Fibroblast of upper back skin (primary cell): ENCODE measurements around the gene HAPLN2.

Source experiments
- DNase-seq: peaks from one replicate; pipeline ENCODE4 v3.0.0-alpha.2; 2013

The HAPLN2 gene

GRCh38 chr1:156646738-156647211, 27.6 kb downstream of the HAPLN2 start:
- DNase-seq = no peak

GRCh38 chr1:156647351-156647750, 28.1 kb downstream of the HAPLN2 start:
- no peak for DNase-seq

DNA sequence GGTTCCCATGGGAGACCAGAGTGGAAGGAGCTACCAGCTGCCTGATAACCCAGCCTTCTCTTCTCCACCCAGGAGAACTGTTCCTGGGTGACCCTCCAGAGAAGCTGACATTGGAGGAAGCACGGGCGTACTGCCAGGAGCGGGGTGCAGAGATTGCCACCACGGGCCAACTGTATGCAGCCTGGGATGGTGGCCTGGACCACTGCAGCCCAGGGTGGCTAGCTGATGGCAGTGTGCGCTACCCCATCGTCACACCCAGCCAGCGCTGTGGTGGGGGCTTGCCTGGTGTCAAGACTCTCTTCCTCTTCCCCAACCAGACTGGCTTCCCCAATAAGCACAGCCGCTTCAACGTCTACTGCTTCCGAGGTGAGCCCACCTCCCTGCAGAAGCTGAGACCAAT, 29.3 kb downstream of the HAPLN2 start:
- DNase-seq = no peak

GRCh38 chr1:156648951-156649350, 29.7 kb downstream of the HAPLN2 start:
- DNase-seq = no peak

GRCh38 chr1:156652131-156652991, 33.1 kb downstream of the HAPLN2 start:
- DNase-seq = peak; percentile 52

GRCh38 chr1:156652992-156653355, 33.8 kb downstream of the HAPLN2 start:
- DNase-seq = no peak

DNA sequence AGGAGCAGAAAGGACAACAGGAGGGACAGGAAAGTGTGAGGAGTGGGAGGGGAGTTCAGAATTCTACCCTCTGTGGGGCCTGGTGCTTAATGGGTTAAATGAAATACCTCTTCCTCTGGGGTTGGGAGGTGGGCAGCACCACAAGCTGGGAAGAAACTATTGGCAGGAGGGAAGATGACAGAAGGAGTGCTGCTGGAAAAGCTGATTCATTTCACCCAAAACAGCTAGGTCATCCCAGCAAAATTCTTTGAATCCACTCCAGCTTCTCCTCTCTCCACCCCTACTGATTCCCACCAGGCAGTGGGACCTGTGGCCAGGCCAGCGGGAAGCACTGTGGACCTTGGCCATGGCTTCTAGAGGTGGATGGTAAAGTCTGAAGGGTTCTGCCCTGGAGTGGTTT, 35.5 kb downstream of the HAPLN2 start:
- DNase-seq = no peak

- DNase-seq = no peak
Observed at GRCh38 chr1:156655151-156655903, 36.1 kb downstream of the HAPLN2 start.

- no peak for DNase-seq
Observed at GRCh38 chr1:156655904-156656516, 36.8 kb downstream of the HAPLN2 start.

DNA sequence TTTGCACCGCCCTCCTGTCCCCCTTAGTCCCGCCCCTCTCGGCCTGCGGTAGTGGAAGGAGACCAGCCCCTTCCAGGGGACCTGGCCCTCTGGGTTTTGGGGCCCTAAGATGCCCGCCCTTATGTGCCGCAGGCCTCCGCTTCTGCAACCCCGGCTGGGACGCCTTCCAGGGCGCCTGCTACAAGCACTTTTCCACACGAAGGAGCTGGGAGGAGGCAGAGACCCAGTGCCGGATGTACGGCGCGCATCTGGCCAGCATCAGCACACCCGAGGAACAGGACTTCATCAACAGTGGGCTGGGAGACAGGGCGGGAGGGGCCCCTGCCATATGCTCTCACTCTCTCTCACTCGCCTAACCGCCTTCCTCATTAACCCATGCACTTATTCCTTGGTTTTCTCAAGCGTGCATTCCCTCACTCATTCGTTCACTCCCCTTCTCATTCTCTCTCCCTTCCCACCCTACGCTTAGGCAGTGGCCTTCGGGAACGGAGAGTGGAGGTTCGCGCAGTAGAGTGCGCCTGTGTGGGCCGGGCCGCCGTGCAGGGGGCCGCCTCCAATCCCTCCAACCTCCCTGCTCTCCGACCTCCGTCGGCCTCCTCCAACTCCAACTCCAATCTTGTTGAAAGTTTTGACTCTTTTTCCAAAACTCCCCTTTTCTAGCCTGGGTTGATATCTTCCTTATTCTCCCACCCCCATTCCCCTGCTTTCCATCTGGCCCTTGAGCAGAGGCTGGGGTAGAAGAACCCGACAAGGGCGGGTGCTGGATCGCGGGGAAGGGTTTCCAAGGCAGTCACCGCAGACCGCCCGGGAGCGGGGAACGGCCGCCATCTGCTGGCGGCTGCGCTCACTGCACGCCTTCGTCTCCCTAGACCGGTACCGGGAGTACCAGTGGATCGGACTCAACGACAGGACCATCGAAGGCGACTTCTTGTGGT, 37.9 kb downstream of the HAPLN2 start:
- DNase-seq = peak; percentile 46

DNA sequence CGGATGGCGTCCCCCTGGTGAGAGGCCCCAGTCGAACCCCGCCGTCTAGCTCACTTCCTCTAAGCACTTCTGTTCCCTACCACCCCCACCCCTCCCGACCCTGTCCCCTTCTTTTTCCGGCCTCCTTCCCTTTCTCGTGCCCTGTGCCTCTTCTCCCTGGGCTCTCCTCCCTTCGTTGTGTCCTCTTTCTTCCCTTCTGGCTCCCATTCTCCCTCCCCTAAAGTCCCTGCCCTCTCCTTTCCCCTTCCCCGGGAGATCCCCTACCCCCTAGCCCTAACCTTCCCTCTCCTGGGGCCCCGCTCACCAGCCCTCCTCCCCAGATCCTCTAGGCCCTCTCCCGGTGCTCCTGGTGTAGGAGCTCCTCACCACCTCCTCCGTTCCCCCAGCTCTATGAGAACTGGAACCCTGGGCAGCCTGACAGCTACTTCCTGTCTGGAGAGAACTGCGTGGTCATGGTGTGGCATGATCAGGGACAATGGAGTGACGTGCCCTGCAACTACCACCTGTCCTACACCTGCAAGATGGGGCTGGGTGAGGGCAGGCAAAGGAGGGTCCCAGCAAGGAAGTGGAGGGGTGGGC, 38.6 kb downstream of the HAPLN2 start:
- no peak for DNase-seq

- DNase-seq = no peak
Observed at GRCh38 chr1:156658496-156658895, 39.3 kb downstream of the HAPLN2 start.

DNA sequence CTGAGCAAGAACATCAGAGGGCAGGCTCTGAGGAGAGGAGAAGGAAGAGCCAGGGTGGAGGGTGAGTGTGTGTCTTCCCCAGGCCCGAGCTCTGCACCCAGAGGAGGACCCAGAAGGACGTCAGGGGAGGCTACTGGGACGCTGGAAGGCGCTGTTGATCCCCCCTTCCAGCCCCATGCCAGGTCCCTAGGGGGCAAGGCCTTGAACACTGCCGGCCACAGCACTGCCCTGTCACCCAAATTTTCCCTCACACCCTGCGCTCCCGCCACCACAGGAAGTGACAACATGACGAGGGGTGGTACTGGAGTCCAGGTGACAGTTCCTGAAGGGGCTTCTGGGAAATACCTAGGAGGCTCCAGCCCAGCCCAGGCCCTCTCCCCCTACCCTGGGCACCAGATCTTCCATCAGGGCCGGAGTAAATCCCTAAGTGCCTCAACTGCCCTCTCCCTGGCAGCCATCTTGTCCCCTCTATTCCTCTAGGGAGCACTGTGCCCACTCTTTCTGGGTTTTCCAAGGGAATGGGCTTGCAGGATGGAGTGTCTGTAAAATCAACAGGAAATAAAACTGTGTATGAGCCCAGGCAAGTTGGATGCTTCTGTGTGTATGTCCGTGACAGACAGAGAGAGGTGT, 39.8 kb downstream of the HAPLN2 start:
- no peak for DNase-seq

GRCh38 chr1:156659661-156659987, 40.4 kb downstream of the HAPLN2 start:
- no peak for DNase-seq

- DNase-seq = peak; percentile 95
Observed at GRCh38 chr1:156659988-156660751, 41.0 kb downstream of the HAPLN2 start.

DNA sequence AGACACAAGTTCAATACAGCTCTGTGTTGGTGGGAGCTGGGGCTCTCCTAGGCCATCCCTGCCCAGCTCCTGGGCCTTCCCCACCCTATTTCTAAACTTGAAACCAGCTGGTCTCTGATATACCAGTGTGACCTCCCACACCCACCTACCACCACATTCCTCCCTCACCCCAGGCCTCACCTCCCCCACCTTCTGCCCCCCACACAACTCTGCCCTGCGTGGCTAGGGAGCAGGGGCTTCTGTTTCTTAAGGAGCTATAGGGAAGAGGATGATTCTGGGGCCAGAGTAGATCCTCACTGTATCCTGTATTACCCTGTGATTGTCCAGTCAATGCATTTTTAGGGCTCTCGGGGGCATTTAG, 41.5 kb downstream of the HAPLN2 start:
- DNase-seq = no peak

DNA sequence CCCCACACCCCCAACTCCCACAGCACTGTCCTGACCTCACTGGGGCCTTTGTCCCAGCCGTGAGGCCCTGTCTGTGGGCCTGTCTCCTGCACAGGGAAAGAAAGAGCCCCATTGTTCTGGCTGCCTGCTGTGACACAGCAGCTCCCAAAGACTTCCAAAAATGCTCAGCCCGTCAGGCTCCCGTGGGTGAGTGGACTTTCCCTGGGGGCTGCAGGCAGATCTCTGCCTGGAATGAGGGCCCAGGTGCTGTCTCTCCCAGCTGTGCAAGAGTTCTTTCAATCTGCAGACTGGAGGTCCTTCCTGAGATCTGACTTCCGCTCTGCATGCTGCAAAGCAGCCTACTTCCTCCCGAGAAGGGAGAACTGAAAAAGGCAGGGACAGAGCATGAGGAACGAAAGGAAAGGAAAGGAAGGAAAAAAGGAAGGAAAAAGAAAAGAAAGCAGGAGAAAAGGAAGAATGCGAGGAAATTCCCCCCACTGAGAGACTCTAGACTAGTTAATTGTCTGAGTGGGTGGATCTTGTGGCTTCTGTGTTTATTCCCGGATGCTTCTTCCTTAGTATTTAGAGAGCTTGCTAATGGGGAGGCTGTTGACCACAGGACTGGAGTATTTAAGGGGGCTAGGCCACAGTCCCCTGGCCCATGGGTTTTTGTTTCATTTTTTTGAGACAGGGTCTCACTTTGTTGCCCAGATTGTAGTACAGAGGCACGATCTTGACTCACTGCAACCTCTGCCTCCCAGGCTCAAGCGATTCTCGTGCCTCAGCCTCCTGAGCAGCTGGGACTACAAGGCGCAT, 43.0 kb downstream of the HAPLN2 start:
- no peak for DNase-seq

GRCh38 chr1:156662800-156663055, 43.5 kb downstream of the HAPLN2 start:
- DNase-seq = no peak

GRCh38 chr1:156663178-156663577, 44.0 kb downstream of the HAPLN2 start:
- peak; percentile 59 for DNase-seq

GRCh38 chr1:156664046-156664766, 45.0 kb downstream of the HAPLN2 start:
- peak; percentile 52 for DNase-seq
